Stomach (tissue), 4 donors: ENCODE measurements around the gene DNAAF3.
A peak's percentile ranks its signal among the peaks of the same experiment; 100 is the strongest.

ENCODE experiments used
- EP300 ChIP-seq: sonication (generic); formaldehyde crosslinking; IDR thresholded peaks from one replicate; pipeline ENCODE4 v1.6.1; 2017; ENCODE audit warnings: antibody characterized with exemption
- POLR2A ChIP-seq, 4 donors: fragments of 450-650 bp; IDR thresholded peaks; one replicate each; pipeline ENCODE4 v1.6.1; 2016; ENCODE audit warnings: antibody characterized with exemption in 4 of 4, control low read depth in 2 of 4, mild to moderate bottlenecking in 1 of 4, moderate library complexity in 1 of 4
- POLR2AphosphoS5 ChIP-seq, 3 donors: sonication (generic); formaldehyde crosslinking; IDR thresholded peaks; one replicate each; pipeline ENCODE4 v1.6.1; 2016; ENCODE audit warnings: antibody characterized with exemption in 3 of 3
- TF ChIP-seq, protein P1 (sequence below), 7 experiments: fragments of 450-650 bp in 4 of 7; fragments of 200-600 bp in 3 of 7; sonication (generic) in 3 of 7; IDR thresholded peaks; one replicate each; pipeline ENCODE4 v1.5.1; 2016 to 2019; ENCODE audit warnings: antibody characterized with exemption in 7 of 7, control low read depth in 2 of 7, mild to moderate bottlenecking in 1 of 7

DNA sequence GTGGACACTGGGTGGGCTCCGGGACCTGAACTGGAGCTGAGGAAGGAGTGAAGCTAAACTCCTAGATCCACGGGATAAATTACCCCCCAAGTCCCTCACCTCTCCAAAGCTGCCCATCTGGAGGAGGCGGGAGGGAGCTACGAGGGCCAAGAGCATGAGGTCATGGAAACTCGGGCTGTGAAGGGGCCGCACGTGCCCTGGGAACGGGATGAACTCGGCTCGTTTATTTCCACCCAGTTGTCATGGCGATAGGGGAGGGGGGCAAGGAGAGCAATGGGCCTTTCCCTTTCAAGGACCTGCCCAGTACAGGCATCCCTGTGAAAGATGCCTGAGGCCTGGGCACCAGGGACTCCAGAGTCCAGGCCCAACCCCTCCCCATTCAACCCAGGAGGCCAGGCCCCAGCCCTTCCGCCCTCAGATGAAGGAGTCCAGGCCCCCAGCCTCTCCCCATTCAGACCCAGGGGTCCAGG, 52.8 kb downstream of the DNAAF3 start:
- peak; percentile 39 to 82 (median 44) for TF ChIP-seq POLR2AphosphoS5 (IDR thresholded peaks at IDR 0.05)
- no peak for TF ChIP-seq POLR2A (IDR thresholded peaks at IDR 0.05)
- TF ChIP-seq EP300 = peak; percentile 96
- TF ChIP-seq, protein P1, sequence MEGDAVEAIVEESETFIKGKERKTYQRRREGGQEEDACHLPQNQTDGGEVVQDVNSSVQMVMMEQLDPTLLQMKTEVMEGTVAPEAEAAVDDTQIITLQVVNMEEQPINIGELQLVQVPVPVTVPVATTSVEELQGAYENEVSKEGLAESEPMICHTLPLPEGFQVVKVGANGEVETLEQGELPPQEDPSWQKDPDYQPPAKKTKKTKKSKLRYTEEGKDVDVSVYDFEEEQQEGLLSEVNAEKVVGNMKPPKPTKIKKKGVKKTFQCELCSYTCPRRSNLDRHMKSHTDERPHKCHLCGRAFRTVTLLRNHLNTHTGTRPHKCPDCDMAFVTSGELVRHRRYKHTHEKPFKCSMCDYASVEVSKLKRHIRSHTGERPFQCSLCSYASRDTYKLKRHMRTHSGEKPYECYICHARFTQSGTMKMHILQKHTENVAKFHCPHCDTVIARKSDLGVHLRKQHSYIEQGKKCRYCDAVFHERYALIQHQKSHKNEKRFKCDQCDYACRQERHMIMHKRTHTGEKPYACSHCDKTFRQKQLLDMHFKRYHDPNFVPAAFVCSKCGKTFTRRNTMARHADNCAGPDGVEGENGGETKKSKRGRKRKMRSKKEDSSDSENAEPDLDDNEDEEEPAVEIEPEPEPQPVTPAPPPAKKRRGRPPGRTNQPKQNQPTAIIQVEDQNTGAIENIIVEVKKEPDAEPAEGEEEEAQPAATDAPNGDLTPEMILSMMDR (IDR thresholded peaks at IDR 0.05) = no peak
